GM21529 (cell line): Measurements from ENCODE around the gene TOM1L2.

Experiments
- ATAC-seq: cut with Tn5 transposase; IDR thresholded peaks from one replicate; pipeline ENCODE4 v1.9.1; 2021; ENCODE audit not compliant: unreplicated experiment

TOM1L2 gene

DNA sequence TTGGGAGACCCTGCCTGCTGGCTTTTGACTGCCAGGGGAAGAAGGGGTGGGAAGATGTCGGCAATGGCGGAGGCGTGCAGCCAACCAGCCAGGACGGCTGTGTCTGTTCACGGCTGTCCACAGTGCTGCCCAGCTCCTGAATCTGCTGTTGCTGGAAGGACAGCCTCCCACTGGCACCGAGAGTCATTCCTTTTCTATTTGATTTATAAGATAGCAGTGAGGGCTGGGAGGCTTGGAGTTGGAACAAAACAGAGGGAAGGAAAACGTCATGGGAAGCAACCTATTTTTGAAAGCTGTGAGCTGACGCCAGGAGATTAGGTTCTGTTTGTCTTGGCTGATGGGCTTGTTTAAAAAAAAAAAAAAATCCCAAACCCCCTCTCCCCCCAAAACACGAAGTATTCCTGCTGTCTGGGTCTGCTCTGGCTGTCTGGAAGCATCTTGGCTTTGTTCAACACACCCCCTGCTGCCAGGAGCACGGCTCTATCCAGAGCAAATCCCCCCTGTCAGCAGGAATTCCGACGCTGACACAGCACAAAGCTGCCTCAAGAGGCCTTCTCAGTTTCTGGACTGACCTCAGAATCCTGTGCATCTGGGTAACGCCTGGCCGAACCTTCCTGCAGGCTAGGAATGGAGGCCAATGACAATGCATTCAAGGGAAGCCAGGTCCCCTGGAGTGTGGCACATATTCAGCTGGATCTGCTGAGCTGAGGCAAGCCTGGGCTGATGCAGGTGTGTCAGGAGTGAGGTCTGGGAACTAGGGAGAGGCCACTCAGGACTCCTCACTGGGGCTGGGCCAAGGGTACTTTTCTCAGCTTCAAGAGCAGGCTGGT lies 94.5 kb downstream of the TOM1L2 start:
- ATAC-seq: no peak

DNA sequence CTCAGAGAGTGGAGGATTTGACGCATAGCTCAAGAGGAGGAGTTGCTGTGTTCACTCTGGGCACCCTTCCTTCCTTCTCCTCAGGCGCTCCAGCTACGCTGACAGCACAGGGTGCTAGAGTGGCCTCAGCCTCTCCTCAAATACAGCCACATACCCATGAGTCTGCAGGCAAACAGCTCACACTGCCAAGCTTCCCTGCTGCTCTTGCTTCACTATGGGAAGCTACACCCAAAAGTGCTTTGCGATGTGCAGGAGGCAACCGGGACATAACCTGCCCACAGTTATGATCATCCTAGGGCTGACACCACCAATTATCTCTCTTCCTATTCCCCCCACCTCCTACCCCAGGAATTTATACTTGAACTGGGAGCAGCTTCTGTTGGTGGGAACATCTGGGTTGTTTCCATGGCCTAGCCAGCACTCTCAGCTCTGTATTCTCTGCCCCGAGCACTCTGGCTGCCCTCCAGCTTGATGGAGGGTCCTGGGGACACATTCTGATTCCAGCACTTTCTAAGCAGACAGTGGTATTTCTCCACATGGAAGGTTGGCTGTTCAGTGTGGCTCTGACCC lies 95.2 kb downstream of the TOM1L2 start:
- ATAC-seq: no peak

DNA sequence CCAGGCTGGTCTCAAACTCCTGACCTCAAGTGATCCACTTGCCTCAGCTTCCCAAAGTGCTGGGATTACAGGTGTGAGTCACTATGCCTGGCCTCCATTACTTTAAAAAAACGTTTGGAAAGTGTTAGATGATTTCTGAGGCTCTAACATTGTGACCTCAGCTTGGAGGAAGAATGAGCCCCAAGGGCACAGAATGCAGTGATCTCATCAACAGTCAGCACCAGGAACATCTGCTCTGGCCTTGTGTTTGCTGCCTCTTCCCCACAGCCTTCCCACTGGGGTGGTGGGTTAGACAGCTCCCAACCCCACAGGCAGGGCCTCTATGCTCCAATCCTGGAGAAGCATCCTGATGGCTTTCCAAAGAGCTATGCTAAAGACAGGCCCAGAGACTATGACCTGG lies 97.7 kb downstream of the TOM1L2 start:
- ATAC-seq: no peak

DNA sequence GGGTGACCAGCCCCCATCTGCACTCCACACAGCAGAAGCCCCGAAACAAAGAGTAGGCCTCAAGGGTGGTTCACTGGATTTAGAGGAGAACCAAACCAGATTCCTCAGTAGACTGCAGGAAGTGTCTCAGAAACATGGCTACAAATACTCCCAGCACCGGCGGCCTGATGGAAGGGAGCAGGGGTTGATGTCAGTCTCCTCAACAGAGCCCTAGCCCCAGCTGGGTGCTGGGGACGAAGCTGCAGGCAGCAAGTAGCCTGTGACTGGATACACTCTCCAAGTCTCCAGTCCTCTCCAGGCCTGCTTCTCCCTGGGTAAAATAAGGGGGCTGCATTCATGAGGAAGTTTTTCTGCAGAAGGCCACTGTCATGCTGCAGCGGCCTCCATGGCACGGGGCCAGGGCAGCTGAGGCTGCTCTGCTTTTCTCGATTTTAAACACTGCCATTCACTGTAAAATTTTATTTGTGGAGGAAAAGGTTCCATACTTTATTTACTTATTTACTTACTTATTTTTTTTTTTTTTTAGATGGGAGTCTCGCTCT lies 98.7 kb downstream of the TOM1L2 start:
- no peak for ATAC-seq

DNA sequence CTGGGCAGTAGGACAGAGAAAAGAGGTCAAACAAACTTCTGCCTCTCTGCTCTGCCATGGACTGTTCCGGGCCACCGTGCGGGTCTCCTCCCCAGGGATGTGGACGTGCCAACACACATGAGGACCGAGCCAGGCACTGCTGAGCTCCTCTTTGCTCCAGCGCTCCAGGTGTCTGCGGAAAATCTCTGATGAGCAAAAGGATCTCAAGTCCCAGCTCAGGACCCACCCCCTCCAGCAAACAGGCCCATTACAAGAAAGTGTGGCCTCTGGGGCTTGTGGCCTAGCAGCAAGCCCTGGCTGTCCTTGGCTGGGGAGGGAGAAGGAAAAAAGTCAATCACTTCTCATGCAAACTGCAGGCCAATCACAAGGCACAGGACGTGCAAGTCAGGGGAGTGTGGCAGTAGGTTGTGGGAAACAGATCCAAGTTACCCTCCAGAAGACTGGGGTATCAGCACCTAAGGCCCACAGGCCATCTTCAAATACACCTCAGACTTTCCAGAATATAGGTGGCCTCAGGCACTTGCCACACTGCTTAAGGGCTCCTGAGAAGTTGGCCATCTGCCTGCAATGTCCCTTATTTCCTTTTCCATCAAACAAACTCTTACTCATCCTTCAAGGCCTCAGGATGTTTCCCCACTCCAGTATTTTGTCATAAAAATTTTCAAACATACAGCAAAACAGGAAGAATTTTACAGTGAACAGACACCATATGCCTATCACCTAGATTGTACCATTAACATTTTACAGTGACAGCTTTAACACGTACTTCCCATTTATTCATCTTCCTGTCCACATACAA lies 99.5 kb downstream of the TOM1L2 start:
- ATAC-seq: no peak

DNA sequence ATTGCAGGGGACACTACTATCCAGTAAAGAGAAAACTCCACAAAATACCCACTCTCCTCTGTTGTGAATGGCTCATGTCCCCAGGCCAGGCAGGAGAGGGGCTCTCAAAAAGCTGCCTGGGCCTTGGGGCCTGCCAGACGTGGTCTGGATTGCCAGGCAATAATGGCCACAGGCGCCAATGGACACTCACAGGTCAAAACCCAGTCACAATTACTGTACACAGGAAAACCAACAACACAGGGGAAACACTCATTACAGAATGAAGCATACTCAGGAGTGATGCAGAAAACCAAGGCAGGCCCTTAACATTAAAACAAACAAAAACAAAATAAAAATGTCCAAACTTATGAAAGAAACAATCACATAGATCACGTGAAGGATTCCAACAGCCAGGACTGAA lies 100.3 kb downstream of the TOM1L2 start:
- no peak for ATAC-seq

DNA sequence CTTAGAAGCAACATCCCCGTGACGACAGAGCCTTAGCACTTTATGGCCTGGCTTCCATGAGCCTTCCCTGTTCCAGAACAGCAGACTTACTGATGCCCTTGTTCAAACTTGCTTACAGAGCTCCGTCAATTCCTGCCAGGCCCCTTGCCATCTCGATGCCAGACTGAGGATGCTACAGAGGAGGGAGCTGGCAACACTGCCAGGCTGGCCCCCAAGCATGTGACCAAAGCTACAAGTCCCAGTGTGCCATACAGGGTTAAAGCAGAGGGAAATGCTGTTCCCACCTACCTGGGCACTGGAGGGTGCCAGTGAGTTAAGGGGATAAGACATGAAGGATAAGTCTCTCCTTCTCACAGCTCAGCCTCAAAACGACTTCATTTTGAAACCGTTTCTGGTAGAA lies 102.0 kb downstream of the TOM1L2 start:
- no peak for ATAC-seq

DNA sequence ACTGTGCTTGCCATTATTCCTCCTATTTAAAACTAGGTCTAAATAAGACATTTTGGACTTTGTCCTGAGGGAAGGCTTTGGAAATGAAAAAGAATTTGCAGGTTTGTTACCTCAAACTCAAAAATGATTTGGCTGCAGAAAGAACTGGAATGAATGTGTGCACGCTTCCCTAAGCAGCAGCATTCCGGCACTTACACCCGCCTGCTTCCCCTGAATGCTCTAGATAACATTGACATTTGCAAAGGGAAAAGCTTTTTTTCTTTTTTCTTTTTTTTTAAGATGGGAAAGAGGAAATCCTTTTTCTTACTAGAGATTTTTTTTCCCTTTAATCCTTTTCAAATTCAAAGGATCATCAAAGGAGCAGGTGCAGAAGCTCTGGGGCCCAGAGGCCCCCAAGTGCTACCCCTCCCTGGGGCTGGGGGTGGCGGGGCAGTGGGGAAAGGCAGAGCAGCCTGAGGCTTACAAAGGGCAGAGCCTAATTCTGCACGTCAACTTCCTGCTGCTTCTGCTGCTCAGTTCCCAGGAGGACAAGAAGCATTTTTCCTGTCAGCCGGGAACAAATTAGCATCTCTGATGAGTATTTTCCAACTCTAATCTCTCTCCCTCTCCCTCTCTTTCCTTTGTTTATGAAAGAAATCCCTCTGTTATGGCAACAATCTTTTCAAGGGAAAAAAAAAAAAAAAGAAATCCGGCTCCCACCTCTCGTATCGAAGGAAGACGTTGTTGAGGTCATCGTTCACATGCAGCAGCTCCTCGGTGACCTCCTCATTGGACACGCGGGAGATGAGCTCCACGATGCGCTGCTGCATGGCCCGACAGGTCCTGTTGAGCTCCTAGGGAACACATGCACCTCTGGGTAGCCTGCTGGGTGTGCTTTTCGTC lies 103.3 kb downstream of the TOM1L2 start:
- ATAC-seq: no peak

DNA sequence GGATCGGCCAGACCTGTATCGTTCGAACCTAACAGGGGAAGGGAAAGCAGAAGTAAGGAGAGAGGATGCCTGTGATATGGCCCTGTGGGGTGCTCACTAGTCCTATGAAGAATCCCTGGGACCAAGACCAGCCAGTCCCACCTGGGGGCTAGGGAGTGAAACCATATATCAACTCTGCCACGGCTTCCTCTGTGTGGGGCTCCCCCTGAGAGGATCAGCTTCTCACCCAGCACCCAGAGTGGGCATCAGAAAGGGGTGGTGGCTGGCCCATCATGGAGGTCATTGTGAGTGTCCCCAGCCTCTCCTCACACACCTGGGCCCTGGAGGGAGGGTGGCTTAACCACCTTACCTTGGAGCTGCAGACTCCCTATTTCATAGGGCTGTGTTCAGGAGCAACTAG lies 105.3 kb downstream of the TOM1L2 start:
- no peak for ATAC-seq

DNA sequence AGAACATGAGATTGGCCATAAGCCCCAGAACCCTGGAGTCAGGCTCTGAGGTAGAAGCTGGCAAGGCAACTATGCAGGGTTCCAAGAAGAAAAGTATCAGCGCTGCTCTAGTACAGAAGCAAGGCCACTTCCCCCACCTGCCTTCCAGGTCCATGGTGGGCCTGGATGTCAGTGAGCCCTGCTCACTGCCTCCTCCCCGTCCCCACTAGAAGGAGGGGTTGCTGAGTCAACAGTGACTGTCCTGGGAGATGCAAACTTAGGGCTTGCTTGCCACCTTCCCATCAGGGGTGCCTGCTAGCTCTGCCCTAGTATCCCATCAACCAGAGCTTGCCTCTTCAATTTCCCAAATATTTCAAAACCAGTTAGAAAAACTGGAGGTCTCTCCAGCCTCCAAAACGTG lies 105.8 kb downstream of the TOM1L2 start:
- no peak for ATAC-seq

DNA sequence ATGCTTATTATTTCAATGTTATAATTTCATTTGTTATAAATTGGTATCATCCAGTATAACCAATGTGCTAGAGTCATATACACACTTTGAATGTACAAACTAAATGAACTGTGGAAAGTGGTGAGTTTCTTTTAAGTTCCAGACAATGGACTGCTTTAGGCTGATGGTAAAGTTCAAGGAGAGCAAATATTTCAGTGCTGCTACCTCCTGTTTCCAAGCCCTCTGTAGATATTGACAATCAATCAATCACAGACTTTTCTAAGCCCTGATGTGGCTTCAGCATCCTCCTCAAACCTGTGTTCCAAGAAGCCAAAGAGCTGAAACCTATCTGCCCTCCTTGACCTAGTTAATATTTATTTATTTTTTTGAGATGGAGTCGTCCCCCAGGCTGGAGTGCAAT lies 107.2 kb downstream of the TOM1L2 start:
- no peak for ATAC-seq

DNA sequence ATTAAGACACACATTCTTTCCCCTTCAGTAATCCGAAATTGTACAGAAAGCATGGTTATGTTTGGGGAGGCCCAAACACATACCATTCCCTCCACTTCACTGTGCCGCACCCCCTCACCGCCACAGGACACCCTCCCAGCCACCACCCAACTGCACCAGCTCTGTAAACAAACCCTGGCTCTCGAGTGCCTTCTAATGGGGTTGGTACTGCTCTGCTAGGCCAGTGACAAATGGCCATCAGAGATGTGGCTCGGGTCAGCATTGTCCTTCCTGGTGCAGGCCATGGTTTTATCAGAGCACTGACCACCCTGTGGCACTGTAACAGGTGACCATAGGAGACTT lies 111.5 kb downstream of the TOM1L2 start:
- ATAC-seq: no peak

DNA sequence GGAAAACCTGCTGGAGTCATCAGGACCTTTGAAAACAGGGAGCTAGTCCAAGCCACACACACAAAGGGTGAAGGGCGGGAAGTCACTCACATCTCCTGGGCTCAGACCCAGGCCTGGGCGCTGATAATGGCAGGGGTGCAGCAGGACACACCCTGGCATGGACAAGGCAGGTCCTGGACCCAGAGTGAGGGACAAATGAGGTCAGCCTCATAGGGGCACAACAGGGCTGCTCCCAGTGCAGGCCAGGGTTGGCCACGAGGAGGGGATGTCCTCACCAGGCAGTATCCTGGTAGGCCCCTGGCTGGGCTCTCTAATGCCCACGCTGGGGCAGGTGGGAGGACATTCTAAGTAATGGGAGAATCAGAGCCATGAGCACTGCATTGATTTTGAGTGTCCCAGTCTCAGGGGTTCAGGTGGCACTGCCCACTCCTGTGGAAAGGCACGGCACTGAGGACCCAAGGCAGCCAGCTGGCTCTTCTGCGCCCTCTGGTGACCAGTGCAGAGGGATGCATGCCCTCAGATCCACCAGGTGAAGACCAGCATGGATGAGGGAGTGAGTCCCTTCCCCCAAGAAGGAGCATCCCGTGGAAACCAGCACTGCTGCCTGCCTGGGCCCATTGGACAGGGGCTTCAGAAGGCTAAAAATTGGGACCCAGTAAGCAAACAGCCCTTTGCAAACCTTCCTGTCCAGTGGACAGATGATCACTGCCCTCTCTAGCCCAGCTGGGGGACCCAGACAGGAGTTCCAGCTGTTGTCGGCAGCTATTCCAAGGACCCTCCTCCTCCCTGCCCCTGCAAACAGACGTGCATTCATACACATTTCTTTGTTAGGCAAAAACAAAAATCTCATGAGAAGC lies 112.1 kb downstream of the TOM1L2 start:
- no peak for ATAC-seq

DNA sequence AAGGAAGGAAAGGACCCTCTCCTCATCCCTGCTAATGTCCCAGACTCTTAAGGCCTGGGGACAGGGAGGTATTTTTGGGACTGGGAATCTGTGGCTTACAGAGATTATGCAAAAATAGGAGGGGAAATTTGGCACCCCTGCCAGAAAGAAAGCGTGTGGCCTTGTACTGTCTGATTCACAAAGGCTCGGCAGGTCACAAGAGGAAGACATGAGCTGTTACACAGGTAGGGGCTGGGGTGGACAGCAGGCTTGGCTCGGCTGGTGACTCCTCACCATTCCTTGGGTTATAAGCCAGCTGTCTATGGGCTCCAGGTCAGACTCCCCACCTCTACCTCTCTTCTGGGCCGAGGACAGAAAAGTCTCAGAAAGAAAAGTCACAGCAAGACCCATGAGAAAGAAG lies 114.7 kb downstream of the TOM1L2 start:
- ATAC-seq: no peak

DNA sequence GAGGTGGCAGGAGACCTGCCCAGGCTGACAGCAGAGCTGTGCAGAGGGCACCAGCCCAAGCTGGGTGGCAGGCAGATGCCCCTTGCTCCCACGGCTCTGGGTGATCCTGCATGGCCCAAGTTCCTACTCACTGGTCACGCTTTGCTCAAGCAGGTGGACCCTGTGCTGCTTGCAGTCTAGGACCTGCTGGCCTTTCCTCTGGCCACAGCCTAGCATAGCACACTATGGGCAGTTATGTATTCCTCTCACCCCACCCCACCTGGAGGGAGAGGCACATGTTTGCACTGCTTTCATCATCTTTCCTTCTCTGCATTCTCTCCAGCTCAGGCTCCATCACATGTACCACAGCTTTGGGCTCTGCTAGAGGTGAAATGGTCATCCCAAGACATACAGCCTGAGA lies 115.8 kb downstream of the TOM1L2 start:
- no peak for ATAC-seq

DNA sequence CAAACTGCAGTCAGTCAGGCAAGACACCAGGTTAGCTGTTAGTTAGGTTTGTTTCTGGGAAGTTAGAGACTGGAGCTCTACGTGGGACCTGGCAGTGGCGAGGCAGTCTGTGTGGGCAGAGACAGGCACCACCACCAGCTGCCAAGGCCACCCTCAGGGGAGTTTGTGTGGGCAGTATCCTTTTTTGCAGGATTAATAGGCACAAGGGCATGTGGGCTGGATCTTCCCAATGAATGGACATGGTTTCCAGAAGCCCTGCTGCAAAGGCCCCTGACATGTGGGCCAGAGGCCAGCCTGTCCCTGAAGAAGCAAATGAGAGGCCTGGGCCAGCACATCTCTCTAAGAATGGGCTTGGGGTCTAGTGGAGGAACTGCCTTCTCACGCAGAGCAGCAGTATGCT lies 116.2 kb downstream of the TOM1L2 start:
- no peak for ATAC-seq

DNA sequence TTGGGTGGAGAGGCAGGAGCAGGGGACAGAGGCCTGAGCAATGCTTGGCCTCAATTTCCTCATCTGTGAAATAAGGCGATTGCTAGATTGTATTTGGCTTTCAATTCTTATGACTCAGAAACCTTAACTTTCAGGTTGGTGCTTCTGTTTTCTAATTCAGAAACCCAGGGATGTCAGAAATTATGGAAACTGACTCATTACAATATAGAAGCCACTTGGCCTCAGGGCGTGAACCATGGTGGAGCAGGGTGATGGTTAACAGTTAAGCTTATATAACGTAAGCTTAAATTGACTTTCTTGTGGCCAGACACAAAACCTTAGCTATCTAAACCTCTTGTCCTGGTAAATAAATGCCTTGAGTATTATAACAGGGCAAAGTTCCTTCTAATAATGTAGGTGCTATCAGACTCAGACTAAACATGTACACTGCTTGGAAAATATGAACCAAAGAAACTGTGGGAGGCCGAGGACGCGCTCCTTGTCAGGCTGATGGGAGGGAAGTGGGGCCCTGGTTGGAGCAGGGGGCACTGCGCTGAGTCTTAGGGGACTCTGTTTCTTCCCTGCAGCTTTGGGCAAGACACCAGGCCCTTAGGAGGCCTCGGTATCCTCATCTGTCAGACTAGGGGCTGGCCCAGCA lies 118.3 kb downstream of the TOM1L2 start:
- no peak for ATAC-seq

DNA sequence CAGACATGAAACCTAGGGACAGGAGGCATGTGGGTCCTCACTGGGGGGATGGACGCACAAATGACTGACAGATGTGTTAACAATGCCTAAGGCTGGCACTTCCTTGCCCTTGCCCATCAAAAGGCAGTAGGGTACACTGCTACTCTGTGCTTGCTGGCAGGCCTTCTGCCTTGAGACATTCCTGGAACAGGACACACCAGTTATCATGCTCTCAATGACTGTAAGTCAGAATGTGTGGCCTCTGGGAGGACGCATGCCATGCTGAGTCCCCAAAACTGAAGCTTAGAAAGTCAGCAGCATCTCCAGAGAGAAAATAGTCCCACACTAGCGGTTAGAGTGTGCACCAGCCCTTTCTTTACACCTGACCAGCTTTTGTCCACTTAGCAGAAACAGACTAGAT lies 119.3 kb downstream of the TOM1L2 start:
- ATAC-seq: no peak
